ENCODE results near the gene AOAH.

Gene AOAH

GRCh38 chr7:36626111-36626510 is 98.2 kb downstream of the AOAH start:
- no peak for DNase-seq

GRCh38 chr7:36625247-36625646 is 99.0 kb downstream of the AOAH start:
- DNase-seq = no peak

GRCh38 chr7:36623247-36623646 is 101.0 kb downstream of the AOAH start:
- no peak for DNase-seq

GRCh38 chr7:36621396-36621795 is 102.9 kb downstream of the AOAH start:
- no peak for DNase-seq

- no peak for DNase-seq
Measured at GRCh38 chr7:36620166-36620708, 104.1 kb downstream of the AOAH start.

GRCh38 chr7:36617408-36617807 is 106.9 kb downstream of the AOAH start:
- DNase-seq = no peak

- no peak for DNase-seq
Measured at GRCh38 chr7:36615852-36616540, 108.3 kb downstream of the AOAH start.

- DNase-seq = no peak
Measured at GRCh38 chr7:36614959-36615358, 109.3 kb downstream of the AOAH start.

- DNase-seq = no peak
Measured at GRCh38 chr7:36613031-36613614, 111.2 kb downstream of the AOAH start.

- DNase-seq = no peak
Measured at GRCh38 chr7:36611703-36612102, 112.6 kb downstream of the AOAH start.

GRCh38 chr7:36607721-36608095 is 116.6 kb downstream of the AOAH start:
- no peak for DNase-seq

- no peak for DNase-seq
Measured at GRCh38 chr7:36606976-36607720, 117.1 kb downstream of the AOAH start.

- no peak for DNase-seq
Measured at GRCh38 chr7:36606153-36606975, 117.9 kb downstream of the AOAH start.

- DNase-seq = no peak
Measured at GRCh38 chr7:36605261-36606051, 118.8 kb downstream of the AOAH start.

- DNase-seq = no peak
Measured at GRCh38 chr7:36604806-36605205, 119.5 kb downstream of the AOAH start.

GRCh38 chr7:36602934-36603887 is 121.1 kb downstream of the AOAH start:
- DNase-seq = no peak

- no peak for DNase-seq
Measured at GRCh38 chr7:36602511-36602910, 121.8 kb downstream of the AOAH start.

GRCh38 chr7:36601601-36602000 is 122.7 kb downstream of the AOAH start:
- no peak for DNase-seq

- DNase-seq = no peak
Measured at GRCh38 chr7:36600869-36601530, 123.3 kb downstream of the AOAH start.

- DNase-seq = no peak
Measured at GRCh38 chr7:36600314-36600682, 124.0 kb downstream of the AOAH start.

Measured in activated CD8-positive, alpha-beta memory T cell treated with anti-CD3 and anti-CD28 coated beads, Interleukin-2, amount 50 U/mL, for 48 hours (primary cell).